ENCODE results near the gene BZW1.

Gene BZW1

GRCh38 chr2:200864176-200865034 is 52.7 kb downstream of the BZW1 start, which contains the start of gene CLK1:
CLK1 (minus strand) TSS chr2:200864658; CDS start chr2:200861862, 2,796 bp downstream.
- Histone ChIP-seq H3K4me3 (peak within 1 kb of the TSS; percentile 100), H3K9ac (ENCODE audit: insufficient read length) (peak within 1 kb of the TSS; percentile 100), H3K27ac (peak within 1 kb of the TSS; percentile 97), H3K9me3 (ENCODE audit: low read depth, low read length) (no peaks in the 10 kb centered on the region), H3K36me3 (ENCODE audit: insufficient read depth, low read length) (peaks cover 26% of the 10 kb centered on the region)
- TF ChIP-seq EZH2 (IDR thresholded peaks at IDR 0.05): no peak
- TF ChIP-seq POLR2AphosphoS5 (IDR thresholded peaks at IDR 0.05; ENCODE audit: borderline replicate concordance, low read depth, low read length): peak; percentile 99
- TF ChIP-seq FOXP2 (optimal IDR thresholded peaks at IDR 0.05; ENCODE audit: control extremely low read depth, extremely low read length, insufficient read depth): peak; percentile 28
- peak; percentile 45 for DNase-seq (ENCODE audit: low read depth, low spot score)

DNA sequence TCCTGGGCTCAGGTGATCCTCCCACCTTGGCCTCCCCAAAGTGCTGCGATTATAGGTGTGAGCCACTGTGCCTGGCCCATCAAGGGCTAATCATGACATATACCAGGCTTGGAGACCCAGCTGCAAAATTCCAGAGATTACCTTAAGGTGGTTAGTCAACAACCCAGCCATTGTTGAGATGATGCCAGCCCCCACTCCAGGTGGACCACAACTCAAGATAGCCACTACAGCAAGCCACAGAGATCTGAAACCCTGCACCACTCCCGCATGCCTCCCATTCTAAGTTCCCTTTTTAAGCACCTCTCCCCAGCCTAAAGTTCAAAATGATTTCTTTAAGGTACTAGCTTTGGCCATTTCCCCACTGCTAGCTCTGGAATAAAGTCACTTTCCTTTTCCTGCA is 57.3 kb downstream of the BZW1 start:
- no peak overlapping the region for H3K4me3 ChIP-seq
- no peaks in the 10 kb centered on the region for H3K9me3 ChIP-seq (ENCODE audit: low read depth, low read length)
- H3K36me3 ChIP-seq (ENCODE audit: insufficient read depth, low read length): peaks cover 16% of the 10 kb centered on the region
- no peak overlapping the region for H3K9ac ChIP-seq (ENCODE audit: insufficient read length)
- no peak for DNase-seq (ENCODE audit: low read depth, low spot score)
- no peak overlapping the region for H3K27ac ChIP-seq
- TF ChIP-seq FOXP2 (optimal IDR thresholded peaks at IDR 0.05; ENCODE audit: control extremely low read depth, extremely low read length, insufficient read depth): no peak
- no peak for TF ChIP-seq POLR2AphosphoS5 (IDR thresholded peaks at IDR 0.05; ENCODE audit: borderline replicate concordance, low read depth, low read length)
- no peak for TF ChIP-seq EZH2 (IDR thresholded peaks at IDR 0.05)

- Histone ChIP-seq H3K9ac (ENCODE audit: insufficient read length) (no peak overlapping the region), H3K36me3 (ENCODE audit: insufficient read depth, low read length) (peaks cover 33% of the 10 kb centered on the region), H3K4me3 (no peak overlapping the region), H3K9me3 (ENCODE audit: low read depth, low read length) (no peaks in the 10 kb centered on the region), H3K27ac (peak overlapping the region; percentile 52; the same call in 1 of the 2 replicates)
- no peak for DNase-seq (ENCODE audit: low read depth, low spot score)
- TF ChIP-seq FOXP2 (optimal IDR thresholded peaks at IDR 0.05; ENCODE audit: control extremely low read depth, extremely low read length, insufficient read depth) (no peak), EZH2 (IDR thresholded peaks at IDR 0.05) (no peak), POLR2AphosphoS5 (IDR thresholded peaks at IDR 0.05; ENCODE audit: borderline replicate concordance, low read depth, low read length) (no peak)
These were observed 59.4 kb downstream of the BZW1 start for GRCh38 chr2:200871151-200871550.

- H3K36me3 ChIP-seq (ENCODE audit: insufficient read depth, low read length): peaks cover 36% of the 10 kb centered on the region
- TF ChIP-seq POLR2AphosphoS5 (IDR thresholded peaks at IDR 0.05; ENCODE audit: borderline replicate concordance, low read depth, low read length): no peak
- no peak for TF ChIP-seq EZH2 (IDR thresholded peaks at IDR 0.05)
- TF ChIP-seq FOXP2 (optimal IDR thresholded peaks at IDR 0.05; ENCODE audit: control extremely low read depth, extremely low read length, insufficient read depth): no peak
- no peak overlapping the region for H3K27ac ChIP-seq
- H3K9ac ChIP-seq (ENCODE audit: insufficient read length): no peak overlapping the region
- no peaks in the 10 kb centered on the region for H3K9me3 ChIP-seq (ENCODE audit: low read depth, low read length)
- H3K4me3 ChIP-seq: no peak overlapping the region
- no peak for DNase-seq (ENCODE audit: low read depth, low spot score)
These were observed 61.9 kb downstream of the BZW1 start for GRCh38 chr2:200873560-200873959.

All from SK-N-MC (cell line).